SK-N-SH treated with all-trans-retinoic acid at 6 μM for 48 hours (cell line): ENCODE results near the gene GRIA3.

Experiments used
- GLIS3 ChIP-seq: fragments of 250-450 bp; sonication (Bioruptor Pico); IDR thresholded peaks from 2 replicates; pipeline ENCODE4 v1.5.0; 2020; ENCODE audit warnings: mild to moderate bottlenecking, moderate library complexity
- RARB ChIP-seq: fragments of 250-450 bp; sonication (Bioruptor Pico); IDR thresholded peaks from 2 replicates; pipeline ENCODE4 v1.8.0; 2021; ENCODE audit warnings: mild to moderate bottlenecking, moderate library complexity
- TCF4 ChIP-seq: fragments of 250-450 bp; sonication (Bioruptor Pico); IDR thresholded peaks from 2 replicates; pipeline ENCODE4 v1.8.0; 2021; ENCODE audit warnings: mild to moderate bottlenecking, moderate library complexity, borderline replicate concordance
- ZC3H10 ChIP-seq: fragments of 250-450 bp; sonication (Bioruptor Pico); IDR thresholded peaks from 2 replicates; pipeline ENCODE4 v1.5.1; 2021; ENCODE audit warnings: mild to moderate bottlenecking, moderate library complexity
- ZFP3 ChIP-seq: fragments of 250-450 bp; sonication (Bioruptor Pico); IDR thresholded peaks from 2 replicates; pipeline ENCODE4 v1.5.0; 2020; ENCODE audit warnings: mild to moderate bottlenecking, moderate library complexity

DNA sequence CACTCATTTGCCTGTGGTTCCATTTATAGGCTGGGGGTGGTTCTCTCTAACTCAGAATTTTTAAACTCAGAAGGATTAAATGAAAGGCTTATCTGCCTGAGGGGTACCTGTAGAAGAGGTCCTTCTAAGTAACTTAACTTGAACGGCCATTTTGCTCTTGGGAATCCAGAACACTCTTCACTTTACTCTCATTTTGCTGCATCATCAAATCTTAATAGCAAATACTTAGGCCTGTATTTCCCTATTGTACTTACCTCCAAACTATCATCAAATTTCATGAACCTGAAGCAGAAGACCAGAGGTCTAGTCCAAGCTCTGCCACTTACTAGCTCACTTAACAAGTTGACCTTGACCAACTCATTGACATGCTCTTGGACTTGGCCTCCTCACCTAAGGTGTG, 70.4 kb downstream of the GRIA3 start:
- TF ChIP-seq GLIS3 (CRISPR knock-in tag) (no peak), RARB (CRISPR knock-in tag) (no peak), ZC3H10 (CRISPR knock-in tag) (no peak), ZFP3 (no peak), TCF4 (CRISPR knock-in tag) (no peak)
